ENCODE measurements around the gene PPIP5K2.

DNA sequence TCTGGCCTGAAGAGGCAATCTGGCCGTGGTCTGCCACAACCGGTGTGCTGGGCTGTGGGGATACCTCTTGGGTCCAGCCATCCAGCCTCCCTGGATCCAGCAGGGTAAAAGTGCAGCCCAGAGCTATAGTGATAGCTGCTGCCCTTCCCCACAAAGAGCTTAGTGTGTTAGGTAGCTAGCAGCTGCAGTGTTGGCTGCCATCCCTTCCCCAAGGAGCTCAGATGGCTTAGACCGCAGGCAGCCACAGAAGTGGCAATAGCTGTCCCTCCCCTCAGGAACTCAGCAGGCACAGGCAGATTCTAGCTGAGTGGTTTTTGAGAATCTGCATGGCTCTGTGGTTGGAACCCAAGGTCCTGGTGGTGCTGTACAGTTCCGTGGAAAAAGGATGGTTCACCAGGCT is 40.3 kb upstream of the PPIP5K2 start:
- TF ChIP-seq, protein P1, sequence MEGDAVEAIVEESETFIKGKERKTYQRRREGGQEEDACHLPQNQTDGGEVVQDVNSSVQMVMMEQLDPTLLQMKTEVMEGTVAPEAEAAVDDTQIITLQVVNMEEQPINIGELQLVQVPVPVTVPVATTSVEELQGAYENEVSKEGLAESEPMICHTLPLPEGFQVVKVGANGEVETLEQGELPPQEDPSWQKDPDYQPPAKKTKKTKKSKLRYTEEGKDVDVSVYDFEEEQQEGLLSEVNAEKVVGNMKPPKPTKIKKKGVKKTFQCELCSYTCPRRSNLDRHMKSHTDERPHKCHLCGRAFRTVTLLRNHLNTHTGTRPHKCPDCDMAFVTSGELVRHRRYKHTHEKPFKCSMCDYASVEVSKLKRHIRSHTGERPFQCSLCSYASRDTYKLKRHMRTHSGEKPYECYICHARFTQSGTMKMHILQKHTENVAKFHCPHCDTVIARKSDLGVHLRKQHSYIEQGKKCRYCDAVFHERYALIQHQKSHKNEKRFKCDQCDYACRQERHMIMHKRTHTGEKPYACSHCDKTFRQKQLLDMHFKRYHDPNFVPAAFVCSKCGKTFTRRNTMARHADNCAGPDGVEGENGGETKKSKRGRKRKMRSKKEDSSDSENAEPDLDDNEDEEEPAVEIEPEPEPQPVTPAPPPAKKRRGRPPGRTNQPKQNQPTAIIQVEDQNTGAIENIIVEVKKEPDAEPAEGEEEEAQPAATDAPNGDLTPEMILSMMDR (IDR thresholded peaks at IDR 0.05): no peak
- no peak for TF ChIP-seq POLR2A (IDR thresholded peaks at IDR 0.05)

Measured in body of pancreas (tissue), 4 donors.